ENCODE results near the gene ZNF683. TPM values are rescaled to one million over a fixed set of nuclear protein-coding genes. Genes with fewer than 3 reads are reported as not detected.
"Not testable (repeated sequence)": the region's sequence is repeated elsewhere in the genome, so short reads cannot be mapped to it uniquely, and the experiment has no call there.

The ZNF683 gene
- total RNA-seq, 1 donor from 2014 or later = not detected

- intact Hi-C loops (cut with DNase I) = no loop called here
- ATAC-seq (ENCODE audit: poor library complexity) = no peak
- DNase-seq = no peak
Observed at GRCh38 chr1:26350343-26350700, 22.2 kb downstream of the ZNF683 start.

GRCh38 chr1:26349877-26350244 is 22.7 kb downstream of the ZNF683 start:
- no peak for ATAC-seq (ENCODE audit: poor library complexity)
- DNase-seq = no peak

GRCh38 chr1:26349188-26349876 is 23.2 kb downstream of the ZNF683 start:
- DNase-seq (no peak), ATAC-seq (ENCODE audit: poor library complexity) (no peak)
- intact Hi-C loops (cut with DNase I) = no loop called here

More at GRCh38 chr1:26349877-26350244, 22.7 kb downstream of the ZNF683 start:
- intact Hi-C loops (cut with DNase I) = no loop called here

- no peak for DNase-seq
- ATAC-seq (ENCODE audit: poor library complexity) = no peak
- intact Hi-C loops (cut with DNase I) = no loop called here
Observed at GRCh38 chr1:26346274-26347033, 26.1 kb downstream of the ZNF683 start.

- intact Hi-C loops (cut with DNase I) = no loop called here
- DNase-seq (no peak), ATAC-seq (ENCODE audit: poor library complexity) (no peak)
Observed at GRCh38 chr1:26345718-26346117, 26.8 kb downstream of the ZNF683 start.

GRCh38 chr1:26344147-26344920 is 28.2 kb downstream of the ZNF683 start:
- intact Hi-C loops (cut with DNase I) = no loop called here
- ATAC-seq (ENCODE audit: poor library complexity) (no peak), DNase-seq (no peak)

GRCh38 chr1:26340047-26340481 is 32.5 kb downstream of the ZNF683 start:
- intact Hi-C loops (cut with DNase I) = no loop called here
- DNase-seq = no peak
- ATAC-seq (ENCODE audit: poor library complexity) = no peak

- ATAC-seq (ENCODE audit: poor library complexity) (no peak), DNase-seq (no peak)
- intact Hi-C loops (cut with DNase I) = no loop called here
Observed at GRCh38 chr1:26338670-26339069, 33.9 kb downstream of the ZNF683 start.

- ATAC-seq (ENCODE audit: poor library complexity) = no peak
- intact Hi-C loops (cut with DNase I) = no loop called here
- no peak for DNase-seq
Observed at GRCh38 chr1:26337625-26338024, 34.9 kb downstream of the ZNF683 start.

- intact Hi-C loops (cut with DNase I) = no loop called here
- DNase-seq (no peak), ATAC-seq (ENCODE audit: poor library complexity) (no peak)
Observed at GRCh38 chr1:26337206-26337535, 35.4 kb downstream of the ZNF683 start.

- DNase-seq = peak; percentile 84
- intact Hi-C loops (cut with DNase I) = no loop called here
- peak; percentile 92 for ATAC-seq (ENCODE audit: poor library complexity)
Observed at GRCh38 chr1:26336477-26337205, 35.9 kb downstream of the ZNF683 start.

GRCh38 chr1:26335774-26336476 is 36.6 kb downstream of the ZNF683 start:
- DNase-seq (no peak), ATAC-seq (ENCODE audit: poor library complexity) (no peak)
- intact Hi-C loops (cut with DNase I) = no loop called here

GRCh38 chr1:26333312-26333711 is 39.2 kb downstream of the ZNF683 start:
- ATAC-seq (ENCODE audit: poor library complexity); intact Hi-C loops (cut with DNase I): not testable (repeated sequence)
- peak; percentile 26 for DNase-seq

- ATAC-seq (ENCODE audit: poor library complexity) (no peak), DNase-seq (no peak)
- intact Hi-C loops (cut with DNase I) = no loop called here
Observed at GRCh38 chr1:26330276-26330675, 42.3 kb downstream of the ZNF683 start.

GRCh38 chr1:26329380-26329779 is 43.2 kb downstream of the ZNF683 start:
- intact Hi-C loops (cut with DNase I) = loop anchor here (10.0 kb wide), 2 partner anchors 145 to 225 kb away; no protein-coding TSS in a partner anchor
- ATAC-seq (ENCODE audit: poor library complexity); DNase-seq: not testable (repeated sequence)

- ATAC-seq (ENCODE audit: poor library complexity) (no peak), DNase-seq (no peak)
- intact Hi-C loops (cut with DNase I) = loop anchor here (10.0 kb wide), 2 partner anchors 144 to 224 kb away; no protein-coding TSS in a partner anchor
Observed at GRCh38 chr1:26328597-26328996, 44.0 kb downstream of the ZNF683 start.

GRCh38 chr1:26327956-26328362 is 44.6 kb downstream of the ZNF683 start:
- DNase-seq (no peak), ATAC-seq (ENCODE audit: poor library complexity) (no peak)
- intact Hi-C loops (cut with DNase I) = loop anchor here (10.0 kb wide), 2 partner anchors 143 to 223 kb away; no protein-coding TSS in a partner anchor

GRCh38 chr1:26324550-26324949 is 48.0 kb downstream of the ZNF683 start:
- no peak for DNase-seq
- ATAC-seq (ENCODE audit: poor library complexity) = no peak
- intact Hi-C loops (cut with DNase I) = loop anchor here (10.0 kb wide), 2 partner anchors 140 to 220 kb away; no protein-coding TSS in a partner anchor

Data from Right ventricle myocardium superior (tissue), 1 donor.